ENCODE measurements around the gene MYO16. TPM values are rescaled to one million over a fixed set of nuclear protein-coding genes. Genes with fewer than 3 reads are reported as not detected.

Gene MYO16
- total RNA-seq, 1 experiment from 2014 or later = not detected

DNA sequence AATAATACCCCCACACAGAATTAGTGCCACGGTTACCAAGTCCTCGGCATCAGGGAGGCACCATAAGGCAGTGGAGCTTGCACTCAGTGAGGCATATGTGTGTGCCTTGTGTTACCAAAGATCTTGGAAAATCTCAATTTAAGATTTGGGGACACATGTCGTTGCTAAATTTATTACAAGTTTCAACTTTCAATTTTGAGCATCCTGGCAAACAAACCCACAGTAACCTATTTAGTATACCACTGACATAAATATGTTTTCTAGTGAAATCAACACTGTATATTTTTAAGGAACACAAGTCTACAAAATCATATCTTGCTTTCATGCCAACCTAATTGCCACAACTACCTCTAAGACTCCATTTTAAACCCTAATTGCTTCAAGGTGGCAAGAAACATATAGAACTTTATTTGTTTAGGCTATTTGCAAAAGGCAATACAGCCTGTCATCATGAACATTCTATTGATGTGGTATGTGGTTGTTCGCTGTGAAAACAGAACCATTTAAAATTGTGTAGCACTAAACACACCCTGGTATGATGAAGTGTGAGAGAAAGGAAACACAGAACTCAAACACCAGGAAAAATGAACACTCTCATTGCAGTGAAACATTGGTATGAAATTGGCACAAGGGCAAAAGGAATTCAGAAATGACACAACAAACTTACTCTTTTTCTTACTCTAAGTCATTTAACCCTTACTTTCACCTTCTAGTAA is 625.9 kb downstream of the MYO16 start:
- Histone ChIP-seq H3K9me3 (ENCODE audit: control insufficient read depth, low read depth, low read length) (no peaks in the 10 kb centered on the region), H2BK20ac (ENCODE audit: low read depth, low read length, poor library complexity, severe bottlenecking) (no peak overlapping the region), H3K9ac (ENCODE audit: extremely low read depth, insufficient read length, low read length) (no peak overlapping the region), H3K23me2 (ENCODE audit: insufficient read length, low read depth, low read length, poor library complexity, severe bottlenecking) (no peaks in the 10 kb centered on the region), H3T11ph (ENCODE audit: low read length) (no peak overlapping the region), H4K5ac (ENCODE audit: insufficient read length, low read depth, low read length) (no peak overlapping the region), H3K79me1 (ENCODE audit: insufficient read depth, low read depth, low read length, poor library complexity, severe bottlenecking) (no peaks in the 10 kb centered on the region), H4K20me1 (ENCODE audit: control insufficient read depth, insufficient read depth, insufficient read length) (no peaks in the 10 kb centered on the region), H3K4ac (ENCODE audit: low read depth, low read length) (no peak overlapping the region), H4K8ac (replicated peaks; ENCODE audit: insufficient read length, low read depth, low read length) (no peak overlapping the region), H3K23ac (ENCODE audit: insufficient read length, low read depth, low read length) (no peak overlapping the region), H2BK5ac (ENCODE audit: insufficient read length, low read length) (no peak overlapping the region), H2BK15ac (ENCODE audit: low read depth, low read length) (no peak overlapping the region), H3K27me3 (ENCODE audit: insufficient read depth, low read length) (no peaks in the 10 kb centered on the region), H3K14ac (ENCODE audit: insufficient read depth, low read length) (no peak overlapping the region), H2AK5ac (ENCODE audit: insufficient read length, low read length) (no peak overlapping the region), H3K4me2 (ENCODE audit: insufficient read depth, insufficient read length, low read length) (no peak overlapping the region), H3K18ac (ENCODE audit: insufficient read length, low read depth, low read length) (no peak overlapping the region), H3K4me1 (ENCODE audit: insufficient read depth, low read length) (peaks cover 3% of the 10 kb centered on the region; the same call in 1 of the 2 replicates), H2BK12ac (ENCODE audit: insufficient read length, low read depth, low read length) (no peak overlapping the region), H2AFZ (ENCODE audit: low read length) (no peak overlapping the region), H2BK120ac (ENCODE audit: low read depth, low read length, poor library complexity, severe bottlenecking) (no peak overlapping the region), H4K91ac (ENCODE audit: insufficient read length, low read depth, low read length) (no peak overlapping the region), H3K79me2 (ENCODE audit: insufficient read depth, low read length) (no peaks in the 10 kb centered on the region), H3K56ac (ENCODE audit: insufficient read length, low read depth, low read length) (no peak overlapping the region), H3K27ac (ENCODE audit: insufficient read length, low read depth, low read length) (no peak overlapping the region)
- no peak overlapping the region for H3K4me3 Mint-ChIP-seq
- TF ChIP-seq, protein P1, sequence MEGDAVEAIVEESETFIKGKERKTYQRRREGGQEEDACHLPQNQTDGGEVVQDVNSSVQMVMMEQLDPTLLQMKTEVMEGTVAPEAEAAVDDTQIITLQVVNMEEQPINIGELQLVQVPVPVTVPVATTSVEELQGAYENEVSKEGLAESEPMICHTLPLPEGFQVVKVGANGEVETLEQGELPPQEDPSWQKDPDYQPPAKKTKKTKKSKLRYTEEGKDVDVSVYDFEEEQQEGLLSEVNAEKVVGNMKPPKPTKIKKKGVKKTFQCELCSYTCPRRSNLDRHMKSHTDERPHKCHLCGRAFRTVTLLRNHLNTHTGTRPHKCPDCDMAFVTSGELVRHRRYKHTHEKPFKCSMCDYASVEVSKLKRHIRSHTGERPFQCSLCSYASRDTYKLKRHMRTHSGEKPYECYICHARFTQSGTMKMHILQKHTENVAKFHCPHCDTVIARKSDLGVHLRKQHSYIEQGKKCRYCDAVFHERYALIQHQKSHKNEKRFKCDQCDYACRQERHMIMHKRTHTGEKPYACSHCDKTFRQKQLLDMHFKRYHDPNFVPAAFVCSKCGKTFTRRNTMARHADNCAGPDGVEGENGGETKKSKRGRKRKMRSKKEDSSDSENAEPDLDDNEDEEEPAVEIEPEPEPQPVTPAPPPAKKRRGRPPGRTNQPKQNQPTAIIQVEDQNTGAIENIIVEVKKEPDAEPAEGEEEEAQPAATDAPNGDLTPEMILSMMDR (conservative IDR thresholded peaks at IDR 0.05) = no peak
- peaks cover 4 to 12% of the 10 kb centered on the region in 2 experiments for H3K9me3 Mint-ChIP-seq
- no peaks in the 10 kb centered on the region for H3K27me3 Mint-ChIP-seq (ENCODE audit: low read depth)
- peaks cover 0 to 4% (median 1%) of the 10 kb centered on the region in 3 experiments; a peak in 4 of 7 replicates for H3K36me3 Mint-ChIP-seq (ENCODE audit: insufficient read depth in 1 of 3, low read depth in 3 of 3)
- H3K4me1 Mint-ChIP-seq = peaks cover 10 to 16% of the 10 kb centered on the region in 2 experiments
- no peak overlapping the region for H3K27ac Mint-ChIP-seq
- WGBS (ENCODE audit: extremely low coverage, insufficient read length, low lambda C conversion rate) = no CpG with 5 or more reads among the region's 4 CpGs
- DNase-seq = no peak
